Activated naive CD4-positive, alpha-beta T cell (primary cell): Measurements from ENCODE around the gene CISD3.

Experiments used
- DNase-seq, 4 experiments: peaks; one replicate each; lab custom pipeline; 2025; lab: John Stamatoyannopoulos, UW

CISD3 gene

DNA sequence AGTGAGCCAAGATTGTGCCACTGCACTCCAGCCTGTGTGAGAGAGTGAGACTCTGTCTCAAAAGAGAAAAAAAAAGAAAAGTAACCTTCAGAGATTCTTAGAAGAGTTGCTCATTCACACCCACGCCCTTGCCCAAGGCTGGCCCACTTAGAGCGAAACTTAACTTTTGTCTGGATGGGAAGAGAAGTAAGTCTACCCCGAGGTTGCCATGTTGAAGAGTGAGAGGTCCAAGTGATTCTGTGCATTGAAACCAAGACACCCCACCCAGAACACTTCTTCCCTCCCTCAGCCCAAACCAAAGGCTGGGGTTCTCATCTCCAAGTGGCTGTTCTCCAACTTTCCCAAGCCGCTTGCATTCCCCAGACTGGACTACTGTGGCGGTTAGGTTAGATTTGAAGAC, 2.4 kb upstream of the CISD3 start:
- peak in 1 of 4 experiments; percentile 21 for DNase-seq

DNA sequence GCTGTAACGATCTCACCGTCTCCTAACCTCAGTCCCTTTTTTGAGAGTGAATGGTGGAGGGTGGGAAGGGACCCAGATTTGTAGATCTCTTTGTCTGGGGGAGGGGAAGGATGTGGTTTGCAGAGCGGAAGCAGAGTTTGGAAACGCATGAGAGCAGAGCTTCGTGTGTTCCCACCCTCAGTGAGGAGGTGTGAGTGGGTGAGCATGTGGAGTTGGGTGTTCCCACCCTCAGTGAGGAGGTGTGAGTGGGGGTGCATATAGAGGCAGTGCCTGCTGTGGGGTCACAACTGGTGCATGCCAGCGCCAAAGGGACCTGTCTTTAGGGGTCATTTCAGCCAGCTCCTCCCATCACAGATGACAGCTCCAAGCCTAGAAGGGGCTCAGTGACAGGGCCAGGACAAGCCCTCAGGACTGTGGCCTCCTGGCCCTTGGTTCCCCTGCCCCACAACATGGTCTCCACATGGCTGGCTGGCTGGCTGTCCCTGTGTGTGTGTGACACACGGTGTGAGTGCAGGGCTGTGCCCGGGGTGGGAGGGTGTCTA, 1.8 kb upstream of the CISD3 start:
- peak in 2 of 4 experiments; percentile 50 to 55 for DNase-seq

DNA sequence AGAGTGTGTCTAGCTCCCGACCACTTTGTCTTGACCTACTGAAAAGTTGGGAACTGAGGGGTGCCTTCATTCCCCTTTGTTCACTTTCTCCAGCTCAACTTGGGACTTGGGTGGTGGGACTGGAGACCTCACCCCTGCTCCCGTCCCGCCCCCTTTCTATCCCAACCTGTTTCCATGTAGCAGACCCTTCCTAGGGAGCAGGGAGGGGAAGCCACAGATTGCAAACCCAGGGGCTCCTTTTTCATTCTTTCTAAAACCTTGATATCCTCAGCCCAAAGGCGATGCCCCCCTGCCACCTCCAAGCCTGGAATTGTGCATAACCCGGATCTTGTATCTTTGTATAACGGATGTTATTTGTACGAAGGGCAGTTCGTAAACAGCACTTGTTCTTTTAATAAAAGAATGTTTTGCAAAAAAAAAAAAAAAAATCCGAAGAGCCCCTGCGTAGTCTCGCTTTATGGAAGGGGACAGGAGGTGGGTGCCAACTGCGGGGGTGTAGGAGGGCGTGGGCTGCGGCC, 714 bp upstream of the CISD3 start:
- no peak for DNase-seq

DNA sequence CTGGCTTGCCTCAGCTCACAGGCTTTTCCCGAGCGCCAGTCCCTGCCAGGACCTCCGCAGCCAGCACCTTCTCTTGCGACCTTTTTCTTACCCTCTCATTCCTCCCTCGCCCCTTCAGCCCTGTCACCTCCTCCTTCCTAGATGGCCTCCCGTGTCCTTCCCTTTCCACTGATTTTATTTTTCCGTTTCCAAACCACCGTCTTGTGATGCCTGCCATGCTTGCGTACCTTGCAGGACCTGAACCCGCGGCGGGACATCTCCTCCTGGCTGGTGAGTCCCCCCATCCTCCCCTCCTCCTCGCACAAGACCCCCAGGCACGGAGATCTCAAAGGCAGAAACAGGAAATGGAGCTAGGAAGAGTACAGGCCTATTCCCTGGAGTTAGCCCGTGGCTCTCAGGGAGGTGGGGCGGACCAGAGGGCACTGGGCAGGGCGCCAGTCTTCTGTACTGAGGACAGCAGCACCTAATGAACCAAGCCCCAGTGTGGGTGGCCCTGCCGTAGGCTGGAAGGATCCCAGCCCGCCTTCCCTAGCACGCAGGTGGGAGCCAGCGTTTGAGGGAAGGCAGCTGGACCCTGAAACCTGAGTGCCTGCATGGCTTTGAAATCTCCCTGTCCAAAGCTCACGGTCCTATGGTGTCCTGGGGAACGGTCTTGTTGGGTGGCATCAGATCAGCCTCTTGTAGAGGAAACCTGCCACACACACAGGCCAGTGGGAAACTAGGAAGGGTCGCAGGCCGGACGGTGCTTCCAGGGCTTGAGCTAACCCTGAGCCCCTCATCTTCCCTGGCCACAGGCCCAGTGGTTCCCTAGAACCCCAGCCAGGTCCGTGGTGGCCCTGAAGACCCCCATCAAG, 612 bp downstream of the CISD3 start:
- peak in 1 of 4 experiments; percentile 15 for DNase-seq

- DNase-seq = no peak
Measured at GRCh38 chr17:38731526-38732294, 1.6 kb downstream of the CISD3 start.

DNA sequence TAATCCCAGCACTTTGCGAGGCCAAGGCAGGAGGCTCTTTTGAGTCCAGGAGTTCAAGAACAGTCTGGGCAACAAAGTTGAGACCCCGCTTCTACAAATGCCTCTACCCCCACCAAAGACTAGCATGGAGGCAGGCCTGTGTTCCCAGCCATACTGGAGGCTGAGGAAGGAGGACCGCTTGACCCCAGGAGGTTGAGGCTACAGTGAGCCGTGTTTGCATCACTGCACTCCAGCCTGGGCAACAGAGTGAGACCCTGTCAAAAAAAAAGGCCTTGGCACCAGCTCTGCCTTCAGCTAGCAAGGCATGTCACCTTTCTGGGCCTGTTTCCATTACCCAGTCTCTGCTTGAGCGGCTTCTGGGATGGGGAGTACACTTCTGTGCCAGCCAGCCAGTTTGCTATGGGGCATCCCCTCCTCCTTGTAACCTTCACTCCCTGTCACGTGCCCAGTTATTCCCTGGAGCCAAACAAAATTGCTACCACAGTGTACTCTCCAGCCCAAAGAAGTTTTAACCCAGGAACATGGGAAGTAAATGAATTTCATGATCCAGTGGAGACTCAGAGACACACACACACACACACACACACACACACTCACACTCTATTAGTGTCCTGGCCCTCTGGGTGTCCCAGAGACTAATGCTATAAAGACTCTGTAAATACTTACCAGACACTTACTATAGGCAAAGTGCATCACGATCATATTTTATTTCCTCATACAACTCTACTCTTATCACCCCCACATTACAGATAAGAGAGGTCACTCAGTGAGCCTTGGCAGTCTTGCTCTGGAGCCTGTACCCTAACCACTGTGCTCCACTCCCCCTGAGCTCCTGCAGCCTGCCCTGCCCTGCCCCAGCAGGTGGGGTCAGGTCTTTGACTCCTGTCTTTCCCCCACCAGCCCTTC, 2.5 kb downstream of the CISD3 start:
- DNase-seq = no peak

DNA sequence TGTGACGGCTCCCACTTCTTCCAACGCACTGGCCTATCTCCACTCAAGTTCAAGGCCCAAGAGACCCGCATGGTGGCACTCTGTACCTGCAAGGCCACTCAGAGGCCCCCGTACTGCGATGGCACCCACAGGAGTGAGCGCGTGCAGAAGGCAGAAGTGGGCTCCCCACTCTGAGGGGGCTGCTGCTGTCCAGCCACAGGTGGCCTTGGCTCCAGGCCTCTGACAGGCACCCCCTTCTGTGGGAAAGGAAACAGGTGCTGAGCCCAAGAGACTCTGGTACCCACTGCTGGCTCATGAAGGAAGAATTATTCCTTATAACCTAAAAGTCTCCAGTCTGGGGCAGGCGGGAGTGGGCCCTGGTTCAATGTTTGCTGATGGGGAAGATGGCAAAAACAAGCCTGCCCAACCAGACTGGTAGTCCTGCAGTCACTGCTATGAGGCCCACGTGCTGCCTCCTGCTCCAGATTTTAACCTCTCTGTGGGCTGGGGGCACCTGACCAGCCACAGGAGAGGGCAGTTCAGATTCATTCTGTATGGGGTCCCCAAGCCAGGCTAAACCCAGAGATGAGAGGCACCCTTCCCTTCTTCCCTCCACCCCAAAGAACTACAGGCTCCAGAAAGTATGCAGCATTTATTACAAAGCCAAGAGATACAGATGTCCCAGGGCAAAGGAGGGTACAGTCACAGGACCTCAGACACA, 3.3 kb downstream of the CISD3 start:
- no peak for DNase-seq

DNA sequence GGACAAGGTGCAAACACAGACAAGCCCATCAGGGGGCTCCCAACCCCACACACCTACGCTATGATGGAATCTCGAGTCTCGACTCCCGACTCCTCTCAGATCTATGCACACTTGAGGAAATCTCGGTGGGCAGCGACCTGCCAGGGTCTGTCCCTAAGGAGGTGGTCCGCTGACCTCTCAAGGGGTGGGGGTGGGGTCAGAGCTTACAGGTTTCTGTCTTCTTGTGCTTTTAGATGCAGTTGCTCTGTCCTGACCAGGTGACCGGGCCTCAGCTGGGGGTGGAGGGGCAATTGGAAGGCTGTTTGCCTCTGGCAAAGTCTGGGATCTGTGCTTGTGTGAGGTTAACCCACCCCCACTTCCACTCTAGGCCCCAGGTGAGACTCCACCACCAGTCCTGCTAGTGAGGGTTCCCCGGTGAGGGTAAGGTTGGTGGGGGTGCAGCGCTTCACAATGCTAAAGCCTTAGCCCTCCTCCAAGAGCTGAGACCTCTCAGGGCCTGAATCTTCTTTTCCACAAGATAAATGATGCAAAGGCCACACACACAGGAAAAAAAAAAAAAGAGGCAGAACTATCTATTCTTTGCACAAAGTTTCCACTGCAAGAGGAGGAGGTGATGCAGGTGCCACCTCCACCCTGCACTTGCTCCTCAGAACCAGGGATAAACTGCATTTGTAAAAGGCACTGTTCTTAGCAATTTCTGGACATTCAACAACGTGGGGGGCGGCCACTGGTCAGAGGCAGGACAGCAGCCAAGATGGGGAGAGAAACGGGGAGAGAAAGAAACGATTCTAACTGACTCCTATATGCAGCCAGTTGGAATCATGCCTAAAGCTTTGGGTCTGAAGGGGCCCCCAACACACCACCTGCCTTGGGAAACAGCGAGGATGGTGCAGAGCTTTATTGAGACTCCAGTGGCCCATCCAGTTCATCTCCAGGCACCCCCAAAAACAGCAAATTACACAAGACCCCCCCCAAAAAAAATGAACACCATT, 4.1 kb downstream of the CISD3 start:
- DNase-seq = peak in 1 of 4 experiments; percentile 35

GRCh38 chr17:38735161-38735997, 5.2 kb downstream of the CISD3 start:
- DNase-seq = peak; percentile 54 to 70 (median 61)

DNA sequence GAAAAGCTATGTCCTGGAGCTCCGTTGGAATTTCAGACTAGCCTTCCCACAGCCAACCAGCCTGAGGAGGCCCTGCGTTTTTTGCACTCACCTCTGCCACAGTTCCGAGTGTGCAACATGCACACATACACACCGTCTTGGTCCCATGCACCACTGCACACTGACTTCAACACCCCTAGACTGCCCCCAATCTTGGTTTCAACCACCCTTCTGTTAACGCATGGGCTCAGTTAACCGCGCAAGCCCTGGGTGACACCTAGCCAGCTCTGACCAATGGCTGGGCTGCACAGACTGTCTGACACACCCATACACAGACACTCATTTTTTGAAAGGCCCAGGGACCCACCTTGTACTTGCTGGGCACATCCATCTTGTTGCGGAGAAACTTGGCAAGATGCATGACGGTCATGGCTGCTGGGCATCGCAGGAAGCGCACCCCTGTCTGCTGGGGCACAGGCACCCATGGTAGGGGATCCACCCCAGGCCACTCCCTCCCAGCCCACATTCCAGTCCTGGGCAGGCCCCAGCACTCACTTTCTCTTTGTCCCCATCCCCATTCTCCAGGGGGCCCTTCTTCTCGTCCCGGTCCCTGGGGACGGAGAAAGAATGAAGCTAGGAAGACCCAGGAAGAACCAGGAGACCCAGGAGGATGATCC, 8.0 kb downstream of the CISD3 start:
- no peak for DNase-seq

- no peak for DNase-seq
Measured at GRCh38 chr17:38738686-38739085, 8.5 kb downstream of the CISD3 start.

GRCh38 chr17:38739305-38739704, 9.2 kb downstream of the CISD3 start:
- DNase-seq = no peak

- no peak for DNase-seq
Measured at GRCh38 chr17:38740044-38740443, 9.9 kb downstream of the CISD3 start.

DNA sequence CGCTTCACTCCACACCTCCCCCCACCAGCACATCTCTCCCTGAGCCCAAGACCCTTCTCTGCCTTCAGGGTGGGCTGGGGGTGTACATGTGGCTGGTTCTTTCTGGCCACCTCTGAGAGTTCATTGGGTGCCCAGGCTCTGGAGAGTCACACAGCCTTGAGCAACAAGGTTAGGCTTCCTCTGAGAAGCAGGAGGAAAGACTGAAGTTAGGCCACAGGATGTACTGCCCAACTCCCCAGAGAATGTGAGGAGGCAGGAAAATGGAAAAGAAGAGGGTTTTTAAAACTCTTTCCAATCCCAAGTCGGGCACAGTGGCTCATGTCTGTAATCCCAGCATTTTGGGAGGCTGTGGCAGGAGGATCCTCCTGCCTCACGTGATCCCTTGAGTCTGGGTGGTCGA, 10.7 kb downstream of the CISD3 start:
- no peak for DNase-seq

DNA sequence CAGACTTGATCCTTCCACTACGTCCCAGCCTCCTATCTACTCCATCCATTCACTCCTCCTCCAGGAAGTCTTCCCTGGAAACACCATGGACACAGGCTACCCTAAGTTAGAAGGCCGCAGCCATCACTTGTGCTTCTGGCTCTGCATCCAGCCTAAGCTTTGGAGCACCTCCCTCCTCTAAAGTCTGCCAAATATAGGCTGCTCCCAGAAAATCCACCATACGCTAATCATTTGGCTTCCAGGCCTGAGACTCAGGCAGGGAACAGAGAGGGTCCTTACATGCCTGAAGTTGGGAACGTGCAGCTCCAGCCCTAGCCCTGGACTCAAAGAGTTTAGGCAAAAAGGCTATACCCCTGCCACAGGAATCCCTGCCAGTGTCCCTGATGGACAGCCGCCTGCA, 11.3 kb downstream of the CISD3 start:
- DNase-seq = no peak

DNA sequence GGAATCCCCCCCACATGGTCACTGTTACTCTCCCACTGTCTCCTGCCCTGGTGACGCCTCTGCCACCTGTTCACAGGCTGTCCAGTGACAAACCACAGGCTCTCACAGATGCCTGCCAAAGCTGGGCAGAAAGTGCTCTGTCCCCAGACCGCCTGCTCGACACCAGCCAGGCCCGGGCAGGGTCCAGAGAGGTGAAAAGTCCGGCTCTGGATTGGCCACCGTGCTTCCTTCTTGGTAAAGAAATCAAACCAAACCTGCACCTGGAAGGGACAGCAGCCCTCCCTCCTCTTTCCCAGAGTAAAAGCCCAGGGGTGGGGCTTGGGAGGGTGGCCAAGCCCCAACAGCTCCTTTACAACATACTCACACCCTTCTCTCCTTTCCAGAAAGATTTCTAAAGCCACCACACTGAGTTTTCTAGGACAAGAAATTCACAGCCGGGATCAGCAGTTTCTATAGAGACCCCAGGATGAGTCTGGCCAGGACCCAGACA, 11.8 kb downstream of the CISD3 start:
- no peak for DNase-seq

GRCh38 chr17:38742411-38743308, 12.5 kb downstream of the CISD3 start:
- no peak for DNase-seq
